ENCODE measurements around the gene SNX1. TPM values are rescaled to one million over a fixed set of nuclear protein-coding genes. Genes with fewer than 3 reads are reported as not detected.
"Not testable (repeated sequence)": the region's sequence is repeated elsewhere in the genome, so short reads cannot be mapped to it uniquely, and the experiment has no call there.

The SNX1 gene
- polyA plus RNA-seq = 10 to 100 TPM; 43.6 to 58.9 TPM

DNA sequence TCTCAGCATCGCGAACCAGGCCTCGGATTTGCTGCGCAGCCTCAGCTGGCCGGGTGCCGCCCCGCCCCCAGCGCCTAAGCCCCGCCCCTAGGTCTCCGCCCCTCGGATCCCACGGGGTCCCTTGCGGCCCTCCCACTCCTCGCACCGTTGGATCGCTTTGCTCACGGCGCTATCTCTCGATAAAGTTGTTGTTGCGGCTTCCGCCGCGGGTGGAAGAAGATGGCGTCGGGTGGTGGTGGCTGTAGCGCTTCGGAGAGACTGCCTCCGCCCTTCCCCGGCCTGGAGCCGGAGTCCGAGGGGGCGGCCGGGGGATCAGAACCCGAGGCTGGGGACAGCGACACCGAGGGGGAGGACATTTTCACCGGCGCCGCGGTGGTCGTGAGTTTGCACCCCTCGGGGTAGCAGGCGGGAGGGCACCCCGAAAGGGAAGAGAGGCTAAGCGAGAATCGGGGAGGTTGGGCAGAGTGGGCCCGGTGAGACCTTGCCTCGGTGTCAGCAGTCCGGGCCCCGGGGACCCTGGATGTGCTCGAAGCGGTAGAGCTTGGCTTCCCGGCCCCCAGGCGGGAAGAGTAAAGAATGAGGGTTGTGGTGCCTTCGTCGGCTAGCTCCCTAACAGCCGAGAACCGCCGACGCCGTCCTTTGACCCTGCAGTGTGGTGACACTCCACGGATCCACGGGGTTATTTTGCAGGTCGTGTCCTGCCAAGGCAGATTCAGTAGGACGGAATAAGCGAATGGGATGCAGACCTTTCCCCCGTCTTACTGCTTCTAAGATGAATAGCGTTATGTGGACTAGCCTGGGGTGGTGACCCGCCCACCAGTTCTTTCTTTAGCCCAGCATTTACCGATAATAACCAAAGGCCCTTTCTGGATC lies at the start of gene SNX1:
Gene SNX1 (plus strand): TSS at position 188 of the 873 bp plus-strand sequence. CDS start 32 bp downstream, at position 220.
- no peaks in the 10 kb centered on the region for H3K27me3 ChIP-seq (ENCODE audit: control insufficient read depth in 1 of 2, insufficient read depth in 2 of 2, low read length in 2 of 2)
- H3K9me3 ChIP-seq (ENCODE audit: control insufficient read depth in 2 of 2, insufficient read depth in 1 of 2, low read depth in 1 of 2, low read length in 1 of 2) = no peaks in the 10 kb centered on the region
- peaks cover 0 to 5% of the 10 kb centered on the region in 2 donors for H3K4me1 ChIP-seq (ENCODE audit: control insufficient read depth in 2 of 2, insufficient read depth in 2 of 2, low read length in 1 of 2)
- H3K27ac ChIP-seq (ENCODE audit: low read depth in 2 of 2, low read length in 1 of 2) = peak within 1 kb of the TSS; percentile 80 to 83
- WGBS, 2 donors = 0 to 1% methylated on average over 69 to 70 of the region's 70 CpGs
- peak within 1 kb of the TSS; percentile 93 to 95 for H3K4me3 ChIP-seq (ENCODE audit: low read depth in 1 of 2, low read length in 2 of 2)
- H3K36me3 ChIP-seq (ENCODE audit: control insufficient read depth in 2 of 2, insufficient read depth in 2 of 2, low read length in 1 of 2) = no peaks in the 10 kb centered on the region

GRCh38 chr15:64046421-64047153 lies 49.2 kb upstream of the SNX1 start, which contains the start of gene DAPK2:
Gene DAPK2 (minus strand): TSS chr15:64046485. CDS start chr15:64040261, 6,224 bp downstream.
- Histone ChIP-seq H3K4me1 (ENCODE audit: control insufficient read depth in 2 of 2, insufficient read depth in 2 of 2, low read length in 1 of 2) (peaks cover 2 to 8% of the 10 kb centered on the region in 2 donors), H3K27ac (ENCODE audit: low read depth in 2 of 2, low read length in 1 of 2) (no peak within 1 kb of the TSS)

GRCh38 chr15:64048781-64049460 lies 46.9 kb upstream of the SNX1 start:
- H3K4me1 ChIP-seq (ENCODE audit: control insufficient read depth in 2 of 2, insufficient read depth in 2 of 2, low read length in 1 of 2) = peaks cover 2 to 8% of the 10 kb centered on the region in 2 donors
- H3K9me3 ChIP-seq (ENCODE audit: control insufficient read depth in 2 of 2, insufficient read depth in 1 of 2, low read depth in 1 of 2, low read length in 1 of 2) = no peaks in the 10 kb centered on the region
- H3K27me3 ChIP-seq (ENCODE audit: control insufficient read depth in 1 of 2, insufficient read depth in 2 of 2, low read length in 2 of 2) = no peaks in the 10 kb centered on the region
- H3K4me3 ChIP-seq (ENCODE audit: low read depth in 1 of 2, low read length in 2 of 2) = no peak overlapping the region
- H3K27ac ChIP-seq (ENCODE audit: low read depth in 2 of 2, low read length in 1 of 2) = no peak overlapping the region
- 90 to 95% methylated on average over 1 of the region's 1 CpG for WGBS, 2 donors
- H3K36me3 ChIP-seq (ENCODE audit: control insufficient read depth in 2 of 2, insufficient read depth in 2 of 2, low read length in 1 of 2) = no peaks in the 10 kb centered on the region

More at GRCh38 chr15:64046421-64047153, 49.2 kb upstream of the SNX1 start, which contains the start of gene DAPK2:
- H3K4me3 ChIP-seq (ENCODE audit: low read depth in 1 of 2, low read length in 2 of 2) = peak within 1 kb of the TSS; percentile 58 to 60
- 9 to 10% methylated on average over 49 to 50 of the region's 50 CpGs for WGBS, 2 donors
- no peaks in the 10 kb centered on the region for H3K27me3 ChIP-seq (ENCODE audit: control insufficient read depth in 1 of 2, insufficient read depth in 2 of 2, low read length in 2 of 2)
- no peaks in the 10 kb centered on the region for H3K36me3 ChIP-seq (ENCODE audit: control insufficient read depth in 2 of 2, insufficient read depth in 2 of 2, low read length in 1 of 2)
- H3K9me3 ChIP-seq (ENCODE audit: control insufficient read depth in 2 of 2, insufficient read depth in 1 of 2, low read depth in 1 of 2, low read length in 1 of 2) = no peaks in the 10 kb centered on the region

DNA sequence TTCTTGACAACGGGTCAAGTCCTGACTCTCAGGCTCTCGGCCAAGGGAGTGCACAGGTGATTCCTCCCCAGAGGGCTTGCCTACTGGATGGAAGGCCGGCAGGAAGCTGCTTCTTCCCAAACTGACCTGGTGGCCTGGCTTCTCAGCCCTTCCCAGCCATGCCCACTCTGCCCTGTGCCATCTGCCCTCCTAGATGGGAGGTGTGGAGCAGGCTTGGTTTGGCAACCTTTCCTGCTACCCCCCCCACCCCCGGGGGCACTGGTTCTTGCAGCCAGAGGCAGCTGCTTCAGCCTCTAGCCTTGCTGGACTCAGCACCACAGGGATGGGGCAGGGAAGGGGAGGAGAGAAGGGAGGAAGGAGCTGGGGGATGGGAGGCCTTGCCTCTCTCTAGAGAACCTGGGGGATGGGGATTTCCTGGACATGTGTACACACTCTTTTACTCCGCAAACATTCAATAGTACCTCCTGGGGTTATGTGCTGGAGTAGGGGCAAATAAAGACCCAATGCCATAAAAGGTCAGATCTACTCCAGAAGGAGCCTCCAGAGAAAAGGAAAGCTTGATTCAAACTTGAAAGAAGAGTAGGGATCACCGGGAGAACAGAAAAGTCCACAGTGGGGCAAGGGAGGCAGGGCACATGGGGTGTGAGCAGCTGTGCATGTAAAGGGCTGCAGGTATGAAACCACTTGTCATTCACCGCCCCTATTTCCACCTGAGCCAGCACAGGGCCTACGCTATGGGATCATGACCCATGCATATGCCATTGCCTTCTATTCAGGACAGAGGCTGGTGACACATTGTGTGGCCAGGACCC lies 45.3 kb upstream of the SNX1 start:
- 68 to 72% methylated on average over 8 of the region's 8 CpGs for WGBS, 2 donors
- H3K9me3 ChIP-seq (ENCODE audit: control insufficient read depth in 2 of 2, insufficient read depth in 1 of 2, low read depth in 1 of 2, low read length in 1 of 2) = no peaks in the 10 kb centered on the region
- H3K4me1 ChIP-seq (ENCODE audit: control insufficient read depth in 2 of 2, insufficient read depth in 2 of 2, low read length in 1 of 2) = peaks cover 2 to 7% of the 10 kb centered on the region in 2 donors
- no peak overlapping the region for H3K4me3 ChIP-seq (ENCODE audit: low read depth in 1 of 2, low read length in 2 of 2)
- H3K27me3 ChIP-seq (ENCODE audit: control insufficient read depth in 1 of 2, insufficient read depth in 2 of 2, low read length in 2 of 2) = no peaks in the 10 kb centered on the region
- H3K36me3 ChIP-seq (ENCODE audit: control insufficient read depth in 2 of 2, insufficient read depth in 2 of 2, low read length in 1 of 2) = no peaks in the 10 kb centered on the region
- H3K27ac ChIP-seq (ENCODE audit: low read depth in 2 of 2, low read length in 1 of 2) = no peak overlapping the region

- 94 to 96% methylated on average over 2 of the region's 2 CpGs for WGBS, 2 donors
- H3K9me3 ChIP-seq (ENCODE audit: control insufficient read depth in 2 of 2, insufficient read depth in 1 of 2, low read depth in 1 of 2, low read length in 1 of 2) = no peaks in the 10 kb centered on the region
- H3K4me3 ChIP-seq (ENCODE audit: low read depth in 1 of 2, low read length in 2 of 2) = no peak overlapping the region
- H3K4me1 ChIP-seq (ENCODE audit: control insufficient read depth in 2 of 2, insufficient read depth in 2 of 2, low read length in 1 of 2) = peaks cover 0 to 5% of the 10 kb centered on the region in 2 donors
- H3K27ac ChIP-seq (ENCODE audit: low read depth in 2 of 2, low read length in 1 of 2) = no peak overlapping the region
- no peaks in the 10 kb centered on the region for H3K27me3 ChIP-seq (ENCODE audit: control insufficient read depth in 1 of 2, insufficient read depth in 2 of 2, low read length in 2 of 2)
- H3K36me3 ChIP-seq (ENCODE audit: control insufficient read depth in 2 of 2, insufficient read depth in 2 of 2, low read length in 1 of 2) = no peaks in the 10 kb centered on the region
Observed at GRCh38 chr15:64051093-64051402, 44.7 kb upstream of the SNX1 start.

- H3K9me3 ChIP-seq (ENCODE audit: control insufficient read depth in 2 of 2, insufficient read depth in 1 of 2, low read depth in 1 of 2, low read length in 1 of 2) = no peaks in the 10 kb centered on the region
- peaks cover 0 to 3% of the 10 kb centered on the region in 2 donors for H3K4me1 ChIP-seq (ENCODE audit: control insufficient read depth in 2 of 2, insufficient read depth in 2 of 2, low read length in 1 of 2)
- H3K4me3 ChIP-seq (ENCODE audit: low read depth in 1 of 2, low read length in 2 of 2) = no peak overlapping the region
- no peaks in the 10 kb centered on the region for H3K27me3 ChIP-seq (ENCODE audit: control insufficient read depth in 1 of 2, insufficient read depth in 2 of 2, low read length in 2 of 2)
- WGBS, 2 donors = 81 to 97% methylated on average over 5 to 6 of the region's 6 CpGs
- no peak overlapping the region for H3K27ac ChIP-seq (ENCODE audit: low read depth in 2 of 2, low read length in 1 of 2)
- H3K36me3 ChIP-seq (ENCODE audit: control insufficient read depth in 2 of 2, insufficient read depth in 2 of 2, low read length in 1 of 2) = no peaks in the 10 kb centered on the region
Observed at GRCh38 chr15:64051407-64052259, 44.1 kb upstream of the SNX1 start.

- no peaks in the 10 kb centered on the region for H3K36me3 ChIP-seq (ENCODE audit: control insufficient read depth in 2 of 2, insufficient read depth in 2 of 2, low read length in 1 of 2)
- no peak overlapping the region for H3K27ac ChIP-seq (ENCODE audit: low read depth in 2 of 2, low read length in 1 of 2)
- no peaks in the 10 kb centered on the region for H3K9me3 ChIP-seq (ENCODE audit: control insufficient read depth in 2 of 2, insufficient read depth in 1 of 2, low read depth in 1 of 2, low read length in 1 of 2)
- 92% methylated on average over 5 of the region's 5 CpGs for WGBS, 2 donors
- no peaks in the 10 kb centered on the region for H3K27me3 ChIP-seq (ENCODE audit: control insufficient read depth in 1 of 2, insufficient read depth in 2 of 2, low read length in 2 of 2)
- no peaks in the 10 kb centered on the region for H3K4me1 ChIP-seq (ENCODE audit: control insufficient read depth in 2 of 2, insufficient read depth in 2 of 2, low read length in 1 of 2)
- no peak overlapping the region for H3K4me3 ChIP-seq (ENCODE audit: low read depth in 1 of 2, low read length in 2 of 2)
Observed at GRCh38 chr15:64052925-64053491, 42.8 kb upstream of the SNX1 start.

GRCh38 chr15:64053674-64054073 lies 42.1 kb upstream of the SNX1 start:
- not testable (repeated sequence) for H3K27me3 ChIP-seq (ENCODE audit: control insufficient read depth in 1 of 2, insufficient read depth in 2 of 2, low read length in 2 of 2); H3K4me1 ChIP-seq (ENCODE audit: control insufficient read depth in 2 of 2, insufficient read depth in 2 of 2, low read length in 1 of 2); H3K9me3 ChIP-seq (ENCODE audit: control insufficient read depth in 2 of 2, insufficient read depth in 1 of 2, low read depth in 1 of 2, low read length in 1 of 2); H3K27ac ChIP-seq (ENCODE audit: low read depth in 2 of 2, low read length in 1 of 2); H3K4me3 ChIP-seq (ENCODE audit: low read depth in 1 of 2, low read length in 2 of 2); H3K36me3 ChIP-seq (ENCODE audit: control insufficient read depth in 2 of 2, insufficient read depth in 2 of 2, low read length in 1 of 2)
- WGBS, 2 donors = 84 to 87% methylated on average over 12 of the region's 12 CpGs

Data from esophagus (tissue), 2 donors.